ENCODE results near the gene SMIM33.
"Not testable (repeated sequence)": the region's sequence is repeated elsewhere in the genome, so short reads cannot be mapped to it uniquely, and the experiment has no call there.

The SMIM33 gene

GRCh38 chr5:139457653-139458306 lies 13.0 kb upstream of the SMIM33 start:
- no peak for DNase-seq

DNA sequence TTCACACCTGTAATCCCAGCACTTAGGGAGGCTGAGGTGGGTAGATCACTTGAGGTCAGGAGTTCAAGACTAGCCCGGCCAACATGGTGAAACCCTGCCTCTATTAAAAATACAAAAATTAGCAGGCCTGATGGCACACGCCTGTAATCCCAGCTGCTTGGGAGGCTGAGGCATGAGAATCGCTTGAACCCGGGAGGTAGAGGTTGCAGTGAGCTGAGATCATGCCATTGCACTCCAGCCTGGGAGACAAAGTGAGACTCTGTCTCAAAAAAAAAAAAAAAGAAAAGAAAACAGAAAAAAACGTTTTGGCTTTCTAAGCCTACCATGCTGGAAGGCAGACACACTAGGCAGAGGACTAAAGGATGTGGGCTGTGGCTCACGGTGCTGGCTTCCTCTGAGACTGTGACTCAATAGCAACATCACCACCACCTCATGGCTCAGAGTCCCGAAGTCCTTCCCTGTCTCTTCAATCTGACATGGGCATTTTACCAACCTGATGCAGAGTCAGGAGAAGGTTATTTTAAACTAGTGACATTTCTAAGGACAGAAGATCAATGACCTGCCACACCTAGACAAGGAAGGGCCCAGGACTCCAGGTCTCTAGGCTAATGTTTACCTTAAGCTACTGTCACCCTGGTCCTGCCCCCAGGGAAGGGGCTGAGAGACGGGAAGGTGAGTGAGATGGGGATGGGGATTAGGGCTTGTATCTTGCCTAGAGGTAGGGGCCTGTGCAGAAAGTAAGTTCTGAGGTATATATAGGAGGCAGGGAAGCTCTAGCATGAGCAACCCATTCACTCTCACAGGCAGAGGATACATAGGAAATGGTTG lies 12.0 kb upstream of the SMIM33 start:
- DNase-seq, result peak; percentile 81 to 83

DNA sequence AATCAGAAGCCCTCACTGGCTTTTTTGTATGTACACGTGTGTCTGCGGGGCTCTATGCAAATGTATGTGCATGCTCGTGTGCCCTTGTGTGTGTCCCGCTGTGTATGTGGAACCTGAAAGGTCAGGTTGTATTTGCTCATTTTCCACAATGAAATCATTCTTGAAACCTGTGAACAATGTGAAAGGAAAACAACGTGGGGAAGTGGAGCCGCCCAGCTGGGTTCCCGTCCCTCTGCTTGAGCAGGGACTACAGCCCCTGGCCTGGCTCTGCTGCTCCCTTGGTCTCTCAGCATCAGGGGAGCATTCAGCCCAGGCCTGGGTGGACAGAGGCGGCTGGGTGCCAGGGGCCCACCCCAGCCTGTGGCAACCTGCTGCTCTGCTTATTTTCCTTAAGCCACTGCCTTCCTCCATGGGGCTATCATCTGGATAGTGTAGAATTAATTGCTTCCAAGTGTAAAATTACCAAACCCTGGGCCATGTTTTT lies 11.3 kb upstream of the SMIM33 start:
- DNase-seq, result no peak

- no peak for DNase-seq
These were observed 10.3 kb upstream of the SMIM33 start for GRCh38 chr5:139460455-139460854.

GRCh38 chr5:139461176-139461575 lies 9.6 kb upstream of the SMIM33 start:
- no peak for DNase-seq

DNA sequence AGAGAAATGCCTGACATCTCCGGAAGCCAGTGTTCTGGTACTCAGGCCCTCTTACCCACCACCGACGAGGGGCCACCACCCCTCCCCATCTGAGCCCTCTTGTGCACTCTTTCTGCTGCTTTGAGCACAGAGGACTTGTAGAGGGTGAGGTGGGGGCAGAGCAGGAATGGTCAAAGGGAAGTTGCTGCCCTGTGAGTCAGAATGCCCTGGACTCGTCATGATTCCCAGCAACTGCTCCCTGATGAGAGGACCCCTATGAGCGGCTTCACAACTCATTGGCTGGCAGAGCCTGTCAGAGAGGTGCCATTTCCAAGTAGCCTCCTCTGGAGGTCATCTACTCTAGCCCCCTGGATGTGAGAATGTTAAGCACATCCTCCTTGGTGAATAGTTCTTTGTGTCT lies 9.1 kb upstream of the SMIM33 start:
- no peak for DNase-seq

GRCh38 chr5:139462586-139463276 lies 8.1 kb upstream of the SMIM33 start, which contains the start of gene ECSCR:
TSS of gene ECSCR (minus strand) at chr5:139462743. CDS start at chr5:139462670, 73 bp downstream.
- DNase-seq, result no peak

GRCh38 chr5:139468421-139468931 lies 2.3 kb upstream of the SMIM33 start:
- DNase-seq, result peak in 1 of 2 donors; percentile 26

DNA sequence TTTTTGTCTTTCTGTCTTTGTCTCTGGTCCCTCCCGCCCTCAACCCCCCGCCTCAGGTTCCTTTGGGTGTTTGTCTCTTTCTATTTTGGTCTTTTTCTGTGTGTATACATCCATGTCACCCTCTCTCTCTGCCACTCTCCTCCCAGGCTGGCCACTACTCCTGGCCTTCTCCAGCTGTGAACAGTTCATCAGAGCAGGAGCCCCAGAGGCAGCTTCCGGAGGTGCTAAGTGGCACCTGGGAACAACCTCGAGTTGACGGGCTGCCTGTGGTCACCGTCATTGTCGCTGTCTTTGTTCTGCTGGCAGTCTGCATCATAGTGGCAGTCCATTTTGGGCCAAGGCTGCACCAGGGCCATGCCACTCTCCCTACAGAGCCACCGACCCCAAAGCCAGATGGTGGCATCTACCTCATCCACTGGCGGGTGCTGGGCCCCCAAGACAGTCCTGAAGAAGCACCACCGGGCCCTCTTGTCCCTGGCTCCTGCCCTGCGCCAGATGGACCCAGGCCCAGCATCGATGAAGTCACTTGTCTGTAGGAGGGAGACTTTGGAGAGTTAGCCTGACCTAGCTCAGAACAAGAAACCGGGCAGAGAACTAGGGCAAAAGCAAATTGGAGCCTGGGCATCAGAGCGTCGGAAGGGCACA lies 1.7 kb downstream of the SMIM33 start:
- no peak for DNase-seq

DNA sequence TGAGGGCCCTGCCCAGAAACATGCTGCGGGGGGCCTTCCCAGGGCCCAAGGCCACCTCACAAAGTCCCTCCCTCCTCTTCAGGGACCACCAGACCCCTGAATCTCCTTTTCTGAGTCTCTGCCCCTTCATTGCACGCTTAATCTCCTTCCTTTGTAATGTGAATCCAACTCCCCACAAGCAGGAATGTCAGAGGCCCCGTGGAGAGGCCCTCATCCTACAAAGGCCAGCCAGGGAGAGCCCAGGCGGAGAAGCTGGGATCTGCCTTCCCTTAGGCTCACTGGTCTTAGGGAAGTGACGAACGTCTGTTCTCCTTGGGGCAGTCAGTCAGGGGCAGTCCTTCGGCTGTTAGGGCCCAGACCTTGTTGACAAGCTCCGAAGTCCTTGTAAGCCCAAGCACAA lies 2.3 kb downstream of the SMIM33 start:
- DNase-seq, result no peak

- no peak for DNase-seq
These were observed 2.8 kb downstream of the SMIM33 start for GRCh38 chr5:139473565-139473964.

GRCh38 chr5:139474890-139475791 lies 4.3 kb downstream of the SMIM33 start:
- peak; percentile 38 to 41 for DNase-seq

GRCh38 chr5:139475865-139476617 lies 5.2 kb downstream of the SMIM33 start:
- no peak for DNase-seq

- DNase-seq, result not testable (repeated sequence)
These were observed 8.0 kb downstream of the SMIM33 start for GRCh38 chr5:139478657-139479423.

GRCh38 chr5:139479729-139480128 lies 8.9 kb downstream of the SMIM33 start:
- not testable (repeated sequence) for DNase-seq

DNA sequence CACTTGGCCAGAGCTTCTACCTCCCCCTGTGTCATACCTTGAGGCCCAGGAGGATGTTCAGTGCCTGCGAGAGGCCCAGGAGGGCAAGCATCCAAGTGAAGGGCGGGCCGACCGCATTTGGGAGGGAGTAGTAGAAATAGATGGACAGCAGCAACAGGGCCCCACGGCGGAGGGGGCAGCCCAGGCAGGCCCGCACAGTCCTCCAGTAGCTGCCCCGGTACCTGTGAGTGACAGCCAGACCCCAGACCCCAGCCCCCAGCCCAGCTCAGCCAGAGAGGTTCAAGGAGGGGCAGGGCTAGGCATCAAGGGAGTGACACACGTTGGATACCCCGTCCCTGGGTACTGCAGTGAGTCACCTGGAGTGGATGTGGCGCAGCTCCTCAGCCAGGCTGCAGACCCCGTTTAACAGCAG lies 10.3 kb downstream of the SMIM33 start:
- peak in 1 of 2 donors; percentile 16 for DNase-seq

GRCh38 chr5:139481580-139482049 lies 10.8 kb downstream of the SMIM33 start:
- DNase-seq, result peak in 1 of 2 donors; percentile 19

DNA sequence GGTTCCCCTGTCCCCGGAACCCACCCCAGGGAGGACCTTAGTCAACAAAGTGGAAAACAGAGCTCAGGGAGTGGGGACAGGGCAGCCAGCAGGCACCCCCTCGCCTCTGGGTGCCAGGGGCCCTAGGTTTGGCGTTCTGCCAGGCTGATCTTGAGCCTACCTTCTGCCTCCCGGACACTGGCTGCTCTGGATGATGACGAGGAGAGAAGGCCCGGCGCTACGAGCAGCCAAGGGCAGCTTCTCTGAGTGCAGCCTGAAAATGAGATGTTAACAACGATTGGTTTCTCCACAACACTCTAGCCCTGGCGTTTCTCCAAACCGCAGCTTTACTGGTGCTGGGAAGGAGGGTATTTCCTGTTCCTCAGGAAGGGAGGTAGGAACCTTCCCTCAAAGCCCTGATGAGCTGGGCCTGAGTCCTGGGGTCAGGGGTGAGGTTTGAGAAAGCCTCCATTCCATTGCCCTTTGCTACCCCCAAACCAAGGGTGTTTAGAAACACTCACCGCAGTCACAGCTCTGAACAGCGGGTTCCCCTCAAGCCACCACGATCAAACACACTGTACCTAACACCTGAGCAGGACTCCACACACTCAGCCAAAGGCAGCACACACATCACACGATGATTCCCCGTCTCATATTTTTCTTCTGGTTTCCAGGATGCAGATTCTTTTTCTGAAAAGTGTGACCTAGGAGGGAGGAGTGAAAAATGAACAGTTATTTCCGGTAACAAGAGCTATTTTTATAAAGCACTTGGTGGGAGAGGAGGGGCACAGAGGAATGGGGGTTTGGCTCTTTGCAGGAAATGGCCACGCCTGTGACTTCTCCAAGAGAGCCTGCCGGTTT lies 11.5 kb downstream of the SMIM33 start, which contains the start of gene STING1:
Gene STING1 (minus strand): TSS at position 709 of the 840 bp plus-strand sequence. CDS start 1,054 bp downstream, outside the sequence.
- peak; percentile 66 to 73 for DNase-seq

- DNase-seq, result not testable (repeated sequence)
These were observed 12.0 kb downstream of the SMIM33 start for GRCh38 chr5:139482890-139483208.
